C4-2B (cell line): ENCODE data around the gene C1orf174.

ENCODE experiments used
- ZFX ChIP-seq: fragments of 450-650 bp; IDR thresholded peaks from 2 replicates; pipeline ENCODE4 v1.6.1; 2017
- TF ChIP-seq, protein P1 (sequence below): fragments of 450-650 bp; conservative IDR thresholded peaks from 2 replicates; pipeline ENCODE4 v1.5.1; 2017; ENCODE audit warnings: mild to moderate bottlenecking

DNA sequence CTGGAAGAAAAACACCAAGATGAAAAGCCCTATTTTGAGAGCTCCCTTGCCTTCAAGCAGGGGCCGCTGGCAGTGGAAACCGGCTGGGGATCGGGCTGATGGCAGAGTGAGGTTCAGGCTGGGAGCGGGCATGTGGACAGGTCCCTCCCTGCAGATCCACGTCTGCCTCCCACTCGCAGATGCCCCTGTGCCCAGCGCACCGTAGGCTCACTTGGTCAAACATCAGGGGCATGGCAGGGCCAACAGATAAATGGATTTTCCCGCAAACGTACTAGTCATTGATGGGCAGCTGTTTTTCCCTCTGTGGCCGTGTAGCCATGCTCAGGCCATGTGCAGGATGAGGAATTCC is 6.6 kb upstream of the C1orf174 start:
- TF ChIP-seq, protein P1, sequence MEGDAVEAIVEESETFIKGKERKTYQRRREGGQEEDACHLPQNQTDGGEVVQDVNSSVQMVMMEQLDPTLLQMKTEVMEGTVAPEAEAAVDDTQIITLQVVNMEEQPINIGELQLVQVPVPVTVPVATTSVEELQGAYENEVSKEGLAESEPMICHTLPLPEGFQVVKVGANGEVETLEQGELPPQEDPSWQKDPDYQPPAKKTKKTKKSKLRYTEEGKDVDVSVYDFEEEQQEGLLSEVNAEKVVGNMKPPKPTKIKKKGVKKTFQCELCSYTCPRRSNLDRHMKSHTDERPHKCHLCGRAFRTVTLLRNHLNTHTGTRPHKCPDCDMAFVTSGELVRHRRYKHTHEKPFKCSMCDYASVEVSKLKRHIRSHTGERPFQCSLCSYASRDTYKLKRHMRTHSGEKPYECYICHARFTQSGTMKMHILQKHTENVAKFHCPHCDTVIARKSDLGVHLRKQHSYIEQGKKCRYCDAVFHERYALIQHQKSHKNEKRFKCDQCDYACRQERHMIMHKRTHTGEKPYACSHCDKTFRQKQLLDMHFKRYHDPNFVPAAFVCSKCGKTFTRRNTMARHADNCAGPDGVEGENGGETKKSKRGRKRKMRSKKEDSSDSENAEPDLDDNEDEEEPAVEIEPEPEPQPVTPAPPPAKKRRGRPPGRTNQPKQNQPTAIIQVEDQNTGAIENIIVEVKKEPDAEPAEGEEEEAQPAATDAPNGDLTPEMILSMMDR, result no peak
- TF ChIP-seq ZFX, result no peak
